PC-3 (cell line): ENCODE results near the gene CLIC5. TPM values are rescaled to one million over a fixed set of nuclear protein-coding genes. Genes with fewer than 3 reads are reported as not detected.

Experiments
- ATAC-seq: fragments of 200-7000 bp; cut with Tn5 transposase; 2 replicates; pipeline ENCODE4 v1.9.1; 2020; ENCODE audit warnings: mild to moderate bottlenecking, moderate library complexity
- BruUV-seq: library from RNA; stranded (reverse); fragments of 400-500 nt; replicated peaks from 2 replicates; lab custom pipeline; 2021; lab: Mats Ljungman, UMichigan
- CTCF ChIA-PET: fragments of 300-600 bp; sonication (Branson Sonifier 250); formaldehyde crosslinking; loops from one replicate; lab custom pipeline; 2022; ENCODE audit warnings: antibody characterized with exemption; lab: Charles Lee
- POLR2A ChIA-PET: fragments of 300-600 bp; sonication (Branson Sonifier 250); formaldehyde crosslinking; loops from one replicate; lab custom pipeline; 2022; ENCODE audit warnings: antibody characterized with exemption; ENCODE audit not compliant: unreplicated experiment; lab: Charles Lee
- DNase-seq: peaks from one replicate; pipeline ENCODE4 v3.0.0-alpha.2; 2015
- H2AFZ ChIP-seq: fragments of 300-600 bp; sonication (generic); 2 replicates; pipeline ENCODE4 v1.6.0; 2016; ENCODE audit warnings: antibody characterized with exemption, low read length
- H3F3A ChIP-seq: fragments of 300-600 bp; sonication (generic); one replicate; pipeline ENCODE4 v1.6.0; 2017; ENCODE audit warnings: antibody characterized with exemption, low read length, control low read depth, mild to moderate bottlenecking; ENCODE audit not compliant: unreplicated experiment
- H3K27ac ChIP-seq: fragments of 300-600 bp; sonication (generic); 2 replicates; pipeline ENCODE4 v1.5.1; 2016; ENCODE audit warnings: mild to moderate bottlenecking, low read length
- H3K27me3 ChIP-seq: fragments of 300-600 bp; sonication (generic); 2 replicates; pipeline ENCODE4 v1.6.1; 2016; ENCODE audit warnings: low read length, mixed read lengths
- H3K36me3 ChIP-seq: fragments of 300-600 bp; sonication (generic); 2 replicates; pipeline ENCODE4 v1.6.1; 2016; ENCODE audit warnings: low read depth, mixed run types, low read length, mixed read lengths
- H3K4me1 ChIP-seq: fragments of 300-600 bp; sonication (generic); 2 replicates; pipeline ENCODE4 v1.5.1; 2016; ENCODE audit warnings: low read length; ENCODE audit not compliant: insufficient read depth
- H3K4me2 ChIP-seq: fragments of 300-600 bp; sonication (generic); 2 replicates; pipeline ENCODE4 v1.6.0; 2016; ENCODE audit warnings: low read length
- H3K4me3 ChIP-seq: fragments of 300-600 bp; sonication (generic); 2 replicates; pipeline ENCODE4 v1.5.1; 2016; ENCODE audit warnings: mild to moderate bottlenecking, low read length, mixed read lengths
- H3K79me2 ChIP-seq: fragments of 300-600 bp; sonication (generic); 2 replicates; pipeline ENCODE4 v1.6.1; 2017; ENCODE audit warnings: low read length, mixed read lengths
- H3K9ac ChIP-seq: fragments of 300-600 bp; sonication (generic); 2 replicates; pipeline ENCODE4 v1.6.0; 2016; ENCODE audit warnings: mild to moderate bottlenecking, low read length
- H3K9me2 ChIP-seq: fragments of 300-600 bp; sonication (generic); replicated peaks from 2 replicates; pipeline ENCODE4 v1.6.1; 2016; ENCODE audit warnings: mixed run types, low read length, mixed read lengths
- H3K9me3 ChIP-seq: fragments of 300-600 bp; sonication (generic); 2 replicates; pipeline ENCODE4 v1.6.1; 2016; ENCODE audit warnings: low read length, mixed read lengths
- H4K20me1 ChIP-seq: fragments of 300-600 bp; sonication (generic); 2 replicates; pipeline ENCODE4 v1.6.1; 2016; ENCODE audit warnings: low read length, mixed read lengths
- CTCF ChIP-seq: fragments of 300-600 bp; sonication (generic); conservative IDR thresholded peaks from 2 replicates; pipeline ENCODE4 v1.5.1; 2017; ENCODE audit warnings: antibody characterized with exemption, low read depth, mild to moderate bottlenecking, low read length
- EZH2 ChIP-seq: fragments of 300-600 bp; sonication (generic); IDR thresholded peaks from one replicate; pipeline ENCODE4 v1.6.1; 2017; ENCODE audit warnings: antibody characterized with exemption, mild to moderate bottlenecking, low read length; ENCODE audit not compliant: unreplicated experiment
- EZH2phosphoT487 ChIP-seq: fragments of 300-600 bp; sonication (generic); IDR thresholded peaks from 2 replicates; pipeline ENCODE4 v1.6.1; 2018; ENCODE audit warnings: mild to moderate bottlenecking, antibody characterized with exemption, low read length, borderline replicate concordance
- intact Hi-C: fragments of 100-400 bp; cut with micrococcal nuclease; formaldehyde crosslinking; loops from 2 replicates; pipeline ENCODE4 v1.9.0; 2023
- total RNA-seq: library from RNA; depleted of rRNA; stranded (reverse); fragments of >200 nt; gene quantifications from 2 replicates; pipeline ENCODE4 v1.2.3, GENCODE V29; 2014

The CLIC5 gene
- total RNA-seq, 1 experiment from 2014 or later = not detected

GRCh38 chr6:45858691-45859090 lies 157.0 kb downstream of the CLIC5 start:
- DNase-seq = no peak
- POLR2A ChIA-PET = no interaction called here
- Histone ChIP-seq H3K9me3 (no peaks in the 10 kb centered on the region), H3K27ac (no peak overlapping the region), H3K4me1 (no peaks in the 10 kb centered on the region), H3K27me3 (0 out of 2 replicates have a peak, but pooled peaks cover 9% of the 10 kb centered on the region), H3K36me3 (no peaks in the 10 kb centered on the region), H3K4me2 (no peak overlapping the region), H3K9ac (no peak overlapping the region), H2AFZ (no peak overlapping the region), H4K20me1 (no peaks in the 10 kb centered on the region), H3K9me2 (no peaks in the 10 kb centered on the region), H3K79me2 (no peaks in the 10 kb centered on the region), H3F3A (no peaks in the 10 kb centered on the region), H3K4me3 (no peak overlapping the region)
- BruUV-seq = no TSS peak
- no peak for TF ChIP-seq CTCF
- TF ChIP-seq EZH2 = no peak
- TF ChIP-seq EZH2phosphoT487 = no peak
- intact Hi-C loops = no loop called here
- no peak for ATAC-seq
- CTCF ChIA-PET = no interaction called here

- Histone ChIP-seq H3K9ac (no peak overlapping the region), H3K4me3 (no peak overlapping the region), H3K9me2 (no peaks in the 10 kb centered on the region), H3K4me1 (no peaks in the 10 kb centered on the region), H3K4me2 (no peak overlapping the region), H3K27ac (no peak overlapping the region), H2AFZ (no peak overlapping the region), H3K9me3 (no peaks in the 10 kb centered on the region), H3K36me3 (no peaks in the 10 kb centered on the region), H4K20me1 (no peaks in the 10 kb centered on the region), H3F3A (no peaks in the 10 kb centered on the region), H3K79me2 (no peaks in the 10 kb centered on the region), H3K27me3 (0 out of 2 replicates have a peak, but pooled peaks cover 9% of the 10 kb centered on the region)
- POLR2A ChIA-PET = no interaction called here
- DNase-seq = no peak
- no TSS peak for BruUV-seq
- intact Hi-C loops = no loop called here
- TF ChIP-seq EZH2 (no peak), EZH2phosphoT487 (no peak), CTCF (no peak)
- CTCF ChIA-PET = no interaction called here
- no peak for ATAC-seq
These were observed 157.8 kb downstream of the CLIC5 start for GRCh38 chr6:45857827-45858226.

- no peak overlapping the region for H3K9ac ChIP-seq
- H3K27ac ChIP-seq = no peak overlapping the region
- H3K4me2 ChIP-seq = no peak overlapping the region
- no peak for TF ChIP-seq EZH2
- no peak for TF ChIP-seq EZH2phosphoT487
- no peak for TF ChIP-seq CTCF
- H3K9me3 ChIP-seq = no peaks in the 10 kb centered on the region
- H2AFZ ChIP-seq = no peak overlapping the region
- POLR2A ChIA-PET = no interaction called here
- H3K36me3 ChIP-seq = no peaks in the 10 kb centered on the region
- H3K4me3 ChIP-seq = no peak overlapping the region
- intact Hi-C loops = no loop called here
- CTCF ChIA-PET = no interaction called here
- H3K4me1 ChIP-seq = no peaks in the 10 kb centered on the region
- ATAC-seq = no peak
- no TSS peak for BruUV-seq
- H3K79me2 ChIP-seq = no peaks in the 10 kb centered on the region
- 0 out of 2 replicates have a peak, but pooled peaks cover 9% of the 10 kb centered on the region for H3K27me3 ChIP-seq
- H3K9me2 ChIP-seq = no peaks in the 10 kb centered on the region
- no peaks in the 10 kb centered on the region for H4K20me1 ChIP-seq
- no peaks in the 10 kb centered on the region for H3F3A ChIP-seq
- no peak for DNase-seq
These were observed 159.8 kb downstream of the CLIC5 start for GRCh38 chr6:45855642-45856394.
